ENCODE data around the gene POLK. TPM values are rescaled to one million over a fixed set of nuclear protein-coding genes. Genes with fewer than 3 reads are reported as not detected.

The POLK gene
- total and polyA plus RNA-seq, 2 donors (not counting 3 experiments of a cell fraction or from before 2014, with no cell fraction given) = 5.1 to 27.3 TPM

DNA sequence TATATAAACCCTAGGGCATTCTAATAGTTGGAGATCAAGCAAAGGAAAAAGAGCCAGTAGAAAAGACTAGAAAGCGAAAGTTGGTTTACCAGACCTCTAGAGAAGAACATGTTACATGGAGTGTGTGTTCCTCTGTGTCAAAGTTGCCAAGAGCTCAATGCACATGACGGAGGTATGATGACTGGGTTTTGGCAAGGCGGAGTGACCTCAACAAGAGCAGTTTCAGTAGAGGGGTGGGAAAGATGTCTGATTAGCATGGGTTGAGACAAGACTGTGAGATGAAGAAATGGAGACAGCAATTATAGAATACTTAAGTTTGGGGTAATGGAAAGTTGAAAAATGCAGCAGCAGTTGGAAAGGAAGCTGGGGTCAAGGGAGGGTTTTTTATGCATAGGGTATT lies 101.2 kb downstream of the POLK start:
- CTCF ChIA-PET = interaction anchor here (1.3 kb wide), 1 partner anchor 68 kb away, joined by 3 read pairs; no protein-coding TSS in a partner anchor
- Histone ChIP-seq H2AFZ (ENCODE audit: low read depth, low read length) (no peak overlapping the region), H3K79me2 (ENCODE audit: control insufficient read depth, insufficient read depth, low read length) (no peaks in the 10 kb centered on the region), H3K9me1 (replicated peaks; ENCODE audit: control insufficient read depth, extremely low read depth, insufficient read depth, low read length) (no peaks in the 10 kb centered on the region), H3K9me3 (replicated peaks; ENCODE audit: control insufficient read depth, insufficient read depth, low read length) (no peaks in the 10 kb centered on the region), H3K27me3 (ENCODE audit: control insufficient read depth in 2 of 2, insufficient read depth in 2 of 2, low read length in 2 of 2) (no peaks in the 10 kb centered on the region), H3K27ac (ENCODE audit: insufficient read depth, low read depth, low read length) (no peak overlapping the region), H3K4me3 (replicated peaks in 1 of 3; ENCODE audit: insufficient read depth in 1 of 3, low read depth in 1 of 3, low read length in 3 of 3) (no peak overlapping the region), H4K20me1 (replicated peaks; ENCODE audit: control insufficient read depth, extremely low read depth, insufficient read depth, low read length) (no peaks in the 10 kb centered on the region), H3K9ac (replicated peaks; ENCODE audit: extremely low read depth, insufficient read depth, low read length) (no peak overlapping the region), H3K36me3 (ENCODE audit: control insufficient read depth in 2 of 2, extremely low read depth in 1 of 2, insufficient read depth in 2 of 2, low read length in 2 of 2) (no peaks in the 10 kb centered on the region), H3K4me1 (ENCODE audit: control insufficient read depth, extremely low read depth, insufficient read depth, low read length) (peaks cover 11% of the 10 kb centered on the region), H3K4me2 (ENCODE audit: insufficient read depth, low read length) (no peak overlapping the region)
- intact Hi-C loops (cut with micrococcal nuclease) (no loop called here), dilution Hi-C loops (cut with MboI; ENCODE audit: extremely low pct_ligation_motif_present, low sequenced_read_pairs) (no loop called here)
- TF ChIP-seq POLR2A (IDR thresholded peaks at IDR 0.05; ENCODE audit: low read depth, low read length) (no peak), EZH2 (IDR thresholded peaks at IDR 0.05; ENCODE audit: borderline replicate concordance, low read depth, low read length, severe bottlenecking) (no peak), MYC (IDR thresholded peaks at IDR 0.05; ENCODE audit: low read depth, low read length) (no peak), FOS (IDR thresholded peaks at IDR 0.05; ENCODE audit: borderline replicate concordance, insufficient read depth, low read length) (no peak), POLR2AphosphoS5 (IDR thresholded peaks at IDR 0.05; ENCODE audit: insufficient read depth, low read depth, low read length) (no peak), JUN (IDR thresholded peaks at IDR 0.05; ENCODE audit: borderline replicate concordance, insufficient read depth, insufficient read length, low read depth) (no peak), GATA2 (IDR thresholded peaks at IDR 0.05; ENCODE audit: insufficient read depth, insufficient read length, low read depth, low read length) (no peak)
- TF ChIP-seq, protein P1, sequence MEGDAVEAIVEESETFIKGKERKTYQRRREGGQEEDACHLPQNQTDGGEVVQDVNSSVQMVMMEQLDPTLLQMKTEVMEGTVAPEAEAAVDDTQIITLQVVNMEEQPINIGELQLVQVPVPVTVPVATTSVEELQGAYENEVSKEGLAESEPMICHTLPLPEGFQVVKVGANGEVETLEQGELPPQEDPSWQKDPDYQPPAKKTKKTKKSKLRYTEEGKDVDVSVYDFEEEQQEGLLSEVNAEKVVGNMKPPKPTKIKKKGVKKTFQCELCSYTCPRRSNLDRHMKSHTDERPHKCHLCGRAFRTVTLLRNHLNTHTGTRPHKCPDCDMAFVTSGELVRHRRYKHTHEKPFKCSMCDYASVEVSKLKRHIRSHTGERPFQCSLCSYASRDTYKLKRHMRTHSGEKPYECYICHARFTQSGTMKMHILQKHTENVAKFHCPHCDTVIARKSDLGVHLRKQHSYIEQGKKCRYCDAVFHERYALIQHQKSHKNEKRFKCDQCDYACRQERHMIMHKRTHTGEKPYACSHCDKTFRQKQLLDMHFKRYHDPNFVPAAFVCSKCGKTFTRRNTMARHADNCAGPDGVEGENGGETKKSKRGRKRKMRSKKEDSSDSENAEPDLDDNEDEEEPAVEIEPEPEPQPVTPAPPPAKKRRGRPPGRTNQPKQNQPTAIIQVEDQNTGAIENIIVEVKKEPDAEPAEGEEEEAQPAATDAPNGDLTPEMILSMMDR (IDR thresholded peaks at IDR 0.05; ENCODE audit: extremely low read depth in 1 of 2, insufficient read depth in 1 of 2, low read depth in 1 of 2, low read length in 2 of 2) = no peak
- TF ChIP-seq, protein P2, sequence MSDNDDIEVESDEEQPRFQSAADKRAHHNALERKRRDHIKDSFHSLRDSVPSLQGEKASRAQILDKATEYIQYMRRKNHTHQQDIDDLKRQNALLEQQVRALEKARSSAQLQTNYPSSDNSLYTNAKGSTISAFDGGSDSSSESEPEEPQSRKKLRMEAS (IDR thresholded peaks at IDR 0.05; ENCODE audit: insufficient read depth, insufficient read length) = no peak
- no peak for FAIRE-seq
- no TSS peak for BruUV-seq (replicated peaks)
- DNase-seq (ENCODE audit: low read depth, low spot score) = no peak
- POLR2A ChIA-PET = no interaction called here

All from endothelial cell of umbilical vein (primary cell).